ENCODE measurements around the gene PIK3CA. TPM values are rescaled to one million over a fixed set of nuclear protein-coding genes. Genes with fewer than 3 reads are reported as not detected.

Gene PIK3CA
- total RNA-seq, 2 experiments from 2014 or later, result 14.1 to 20.8 TPM

- intact Hi-C loops (cut with micrococcal nuclease), result no loop called here
- Mint-ChIP-seq H3K4me3 (no peak overlapping the region), H3K27me3 (no peaks in the 10 kb centered on the region), H3K4me1 (ENCODE audit: low read depth) (peaks cover 52% of the 10 kb centered on the region), H3K27ac (peak overlapping the region; percentile 49), H3K36me3 (ENCODE audit: low read depth) (no peaks in the 10 kb centered on the region), H3K9me3 (no peaks in the 10 kb centered on the region)
- CTCF ChIA-PET, result interaction anchor here (1.6 to 3.7 kb wide), 2 partner anchors 11 to 117 kb away, joined by 4 to 12 read pairs; no protein-coding TSS in a partner anchor
- no peak for TF ChIP-seq CTCF (IDR thresholded peaks at IDR 0.05)
- POLR2A ChIA-PET, result interaction anchor here (0.6 to 1.7 kb wide), 2 partner anchors 34 to 36 kb away, joined by 3 to 5 read pairs; partner anchors contain the start of gene PIK3CA
- DNase-seq, result no peak
- ATAC-seq, result no peak
Measured at GRCh38 chr3:179184826-179185225, 36.7 kb downstream of the PIK3CA start.

GRCh38 chr3:179186426-179186825 lies 38.3 kb downstream of the PIK3CA start:
- intact Hi-C loops (cut with micrococcal nuclease), result no loop called here
- no peak overlapping the region for H3K4me3 Mint-ChIP-seq
- DNase-seq, result no peak
- ChIA-PET CTCF (interaction anchor here (3.7 kb wide), 1 partner anchor 10 kb away, joined by 12 read pairs; no protein-coding TSS in a partner anchor), POLR2A (interaction anchor here (0.7 kb wide), 1 partner anchor 37 kb away, joined by 4 read pairs; no protein-coding TSS in a partner anchor)
- no peak for ATAC-seq
- peaks cover 61% of the 10 kb centered on the region for H3K4me1 Mint-ChIP-seq (ENCODE audit: low read depth)
- no peaks in the 10 kb centered on the region for H3K36me3 Mint-ChIP-seq (ENCODE audit: low read depth)
- no peaks in the 10 kb centered on the region for H3K9me3 Mint-ChIP-seq
- no peak for TF ChIP-seq CTCF (IDR thresholded peaks at IDR 0.05)
- H3K27me3 Mint-ChIP-seq, result no peaks in the 10 kb centered on the region
- H3K27ac Mint-ChIP-seq, result no peak overlapping the region

GRCh38 chr3:179189759-179190158 lies 41.6 kb downstream of the PIK3CA start:
- CTCF ChIA-PET, result interaction anchor here (0.8 kb wide), 1 partner anchor 174 kb away, joined by 3 read pairs; no protein-coding TSS in a partner anchor
- no peak overlapping the region for H3K4me3 Mint-ChIP-seq
- no peaks in the 10 kb centered on the region for H3K36me3 Mint-ChIP-seq (ENCODE audit: low read depth)
- no peaks in the 10 kb centered on the region for H3K9me3 Mint-ChIP-seq
- no peak overlapping the region for H3K27ac Mint-ChIP-seq
- H3K4me1 Mint-ChIP-seq (ENCODE audit: low read depth), result peaks cover 45% of the 10 kb centered on the region
- DNase-seq (no peak), ATAC-seq (no peak)
- intact Hi-C loops (cut with micrococcal nuclease), result no loop called here
- POLR2A ChIA-PET, result no interaction called here
- no peaks in the 10 kb centered on the region for H3K27me3 Mint-ChIP-seq
- no peak for TF ChIP-seq CTCF (IDR thresholded peaks at IDR 0.05)

GRCh38 chr3:179190581-179190980 lies 42.4 kb downstream of the PIK3CA start:
- H3K4me3 Mint-ChIP-seq, result no peak overlapping the region
- ATAC-seq, result no peak
- no peak overlapping the region for H3K27ac Mint-ChIP-seq
- peaks cover 43% of the 10 kb centered on the region for H3K4me1 Mint-ChIP-seq (ENCODE audit: low read depth)
- H3K36me3 Mint-ChIP-seq (ENCODE audit: low read depth), result no peaks in the 10 kb centered on the region
- POLR2A ChIA-PET, result no interaction called here
- CTCF ChIA-PET, result no interaction called here
- no peak for DNase-seq
- no peaks in the 10 kb centered on the region for H3K9me3 Mint-ChIP-seq
- H3K27me3 Mint-ChIP-seq, result no peaks in the 10 kb centered on the region
- intact Hi-C loops (cut with micrococcal nuclease), result no loop called here
- no peak for TF ChIP-seq CTCF (IDR thresholded peaks at IDR 0.05)

GRCh38 chr3:179192542-179192941 lies 44.4 kb downstream of the PIK3CA start:
- POLR2A ChIA-PET, result no interaction called here
- Mint-ChIP-seq H3K4me1 (ENCODE audit: low read depth) (peaks cover 49% of the 10 kb centered on the region), H3K27ac (no peak overlapping the region), H3K36me3 (ENCODE audit: low read depth) (no peaks in the 10 kb centered on the region), H3K27me3 (no peaks in the 10 kb centered on the region), H3K4me3 (no peak overlapping the region), H3K9me3 (no peaks in the 10 kb centered on the region)
- no peak for DNase-seq
- CTCF ChIA-PET, result interaction anchor here (1.1 kb wide), 1 partner anchor 11 kb away, joined by 3 read pairs; no protein-coding TSS in a partner anchor
- ATAC-seq, result no peak
- no peak for TF ChIP-seq CTCF (IDR thresholded peaks at IDR 0.05)
- intact Hi-C loops (cut with micrococcal nuclease), result no loop called here

Measured in activated CD8-positive, alpha-beta T cell treated with anti-CD3 and anti-CD28 coated beads for 36 hours (primary cell).